ENCODE data around the gene RSPO4. TPM values are rescaled to one million over a fixed set of nuclear protein-coding genes. Genes with fewer than 3 reads are reported as not detected.

The RSPO4 gene
- total and polyA plus RNA-seq, 8 donors: 0.25 TPM; not detected in 7

GRCh38 chr20:991850-992249, 10.3 kb downstream of the RSPO4 start:
- TF ChIP-seq, protein P1, sequence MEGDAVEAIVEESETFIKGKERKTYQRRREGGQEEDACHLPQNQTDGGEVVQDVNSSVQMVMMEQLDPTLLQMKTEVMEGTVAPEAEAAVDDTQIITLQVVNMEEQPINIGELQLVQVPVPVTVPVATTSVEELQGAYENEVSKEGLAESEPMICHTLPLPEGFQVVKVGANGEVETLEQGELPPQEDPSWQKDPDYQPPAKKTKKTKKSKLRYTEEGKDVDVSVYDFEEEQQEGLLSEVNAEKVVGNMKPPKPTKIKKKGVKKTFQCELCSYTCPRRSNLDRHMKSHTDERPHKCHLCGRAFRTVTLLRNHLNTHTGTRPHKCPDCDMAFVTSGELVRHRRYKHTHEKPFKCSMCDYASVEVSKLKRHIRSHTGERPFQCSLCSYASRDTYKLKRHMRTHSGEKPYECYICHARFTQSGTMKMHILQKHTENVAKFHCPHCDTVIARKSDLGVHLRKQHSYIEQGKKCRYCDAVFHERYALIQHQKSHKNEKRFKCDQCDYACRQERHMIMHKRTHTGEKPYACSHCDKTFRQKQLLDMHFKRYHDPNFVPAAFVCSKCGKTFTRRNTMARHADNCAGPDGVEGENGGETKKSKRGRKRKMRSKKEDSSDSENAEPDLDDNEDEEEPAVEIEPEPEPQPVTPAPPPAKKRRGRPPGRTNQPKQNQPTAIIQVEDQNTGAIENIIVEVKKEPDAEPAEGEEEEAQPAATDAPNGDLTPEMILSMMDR (IDR thresholded peaks at IDR 0.05): no peak
- no peak for TF ChIP-seq POLR2AphosphoS5 (IDR thresholded peaks at IDR 0.05)
- no peak for TF ChIP-seq POLR2A (IDR thresholded peaks at IDR 0.05)
- TF ChIP-seq EP300 (IDR thresholded peaks at IDR 0.05): no peak
- intact Hi-C loops (cut with DNase I; ENCODE audit: low total_unique reads): no loop called here
- 64 to 77% (median 75%) methylated on average over 10 of the region's 10 CpGs for WGBS, 5 donors
- H3K27ac ChIP-seq: no peak overlapping the region
- H3K4me1 ChIP-seq: no peaks in the 10 kb centered on the region
- H3K4me3 ChIP-seq: no peak overlapping the region
- no peak for DNase-seq
- no peaks in the 10 kb centered on the region for H3K9me3 ChIP-seq
- peaks cover 0 to 65% (median 18%) of the 10 kb centered on the region in 3 donors for H3K27me3 ChIP-seq
- no peaks in the 10 kb centered on the region for H3K36me3 ChIP-seq

- Histone ChIP-seq H3K27ac (no peak overlapping the region), H3K36me3 (no peaks in the 10 kb centered on the region), H3K9me3 (no peaks in the 10 kb centered on the region), H3K4me3 (no peak overlapping the region), H3K27me3 (peaks cover 0 to 74% (median 18%) of the 10 kb centered on the region in 3 donors), H3K4me1 (no peaks in the 10 kb centered on the region)
- no peak for DNase-seq
- TF ChIP-seq EP300 (IDR thresholded peaks at IDR 0.05) (no peak), POLR2AphosphoS5 (IDR thresholded peaks at IDR 0.05) (no peak), POLR2A (IDR thresholded peaks at IDR 0.05) (no peak)
- TF ChIP-seq, protein P1 (IDR thresholded peaks at IDR 0.05): no peak
- intact Hi-C loops (cut with DNase I; ENCODE audit: low total_unique reads): no loop called here
- 54 to 67% (median 62%) methylated on average over 5 to 6 of the region's 6 CpGs for WGBS, 5 donors
These were observed 11.7 kb downstream of the RSPO4 start for GRCh38 chr20:990293-990959.

DNA sequence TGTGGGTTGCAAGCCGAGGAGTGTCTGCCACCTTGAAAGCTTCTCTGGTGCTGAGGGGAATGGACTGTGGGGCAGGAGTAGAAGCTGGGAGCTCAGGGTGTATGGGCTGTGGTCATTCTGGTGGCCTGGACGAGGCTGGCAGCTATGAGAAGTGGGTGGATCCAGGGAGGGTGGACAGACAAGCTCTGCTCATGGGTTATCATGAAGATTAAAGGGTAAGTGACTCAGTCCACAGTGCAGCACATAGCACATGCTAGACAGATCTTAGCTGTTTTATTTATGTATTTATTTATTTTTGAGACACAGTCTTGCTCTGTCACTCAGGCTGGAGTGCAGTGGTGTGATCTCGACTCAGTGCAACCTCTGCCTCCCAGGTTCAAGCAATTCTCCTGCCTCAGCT, 13.8 kb downstream of the RSPO4 start:
- Histone ChIP-seq H3K27me3 (peaks cover 0 to 81% (median 22%) of the 10 kb centered on the region in 3 donors), H3K27ac (no peak overlapping the region), H3K4me3 (no peak overlapping the region), H3K36me3 (no peaks in the 10 kb centered on the region), H3K4me1 (no peaks in the 10 kb centered on the region), H3K9me3 (no peaks in the 10 kb centered on the region)
- TF ChIP-seq POLR2AphosphoS5 (IDR thresholded peaks at IDR 0.05) (no peak), EP300 (IDR thresholded peaks at IDR 0.05) (no peak), POLR2A (IDR thresholded peaks at IDR 0.05) (no peak)
- TF ChIP-seq, protein P1 (IDR thresholded peaks at IDR 0.05): no peak
- DNase-seq: no peak
- WGBS, 5 donors: 49 to 66% (median 59%) methylated on average over 3 of the region's 3 CpGs
- intact Hi-C loops (cut with DNase I; ENCODE audit: low total_unique reads): no loop called here

DNA sequence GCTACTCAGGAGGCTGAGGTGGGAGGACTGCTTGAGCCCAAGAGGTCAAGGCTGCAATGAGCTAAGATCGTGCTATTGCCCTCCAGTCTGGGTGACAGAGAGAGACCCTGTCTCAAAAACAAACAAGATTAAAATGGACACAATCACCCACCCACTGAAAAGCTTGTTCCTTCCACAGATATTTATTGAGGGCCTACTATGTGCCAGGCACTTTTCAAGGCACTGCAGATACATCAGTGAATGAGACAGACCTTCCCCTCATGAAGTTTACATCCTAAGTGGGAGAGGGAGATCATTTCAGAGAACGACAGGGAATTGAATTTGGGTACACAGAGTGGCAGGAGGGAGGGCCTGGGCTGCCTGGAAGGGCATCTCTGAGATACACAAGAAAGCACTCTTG, 14.4 kb downstream of the RSPO4 start:
- intact Hi-C loops (cut with DNase I; ENCODE audit: low total_unique reads): no loop called here
- WGBS, 5 donors: 55 to 74% (median 63%) methylated on average over 2 of the region's 2 CpGs
- H3K27ac ChIP-seq: no peak overlapping the region
- peaks cover 0 to 81% (median 22%) of the 10 kb centered on the region in 3 donors for H3K27me3 ChIP-seq
- no peaks in the 10 kb centered on the region for H3K36me3 ChIP-seq
- H3K4me3 ChIP-seq: no peak overlapping the region
- H3K9me3 ChIP-seq: no peaks in the 10 kb centered on the region
- DNase-seq: no peak
- H3K4me1 ChIP-seq: no peaks in the 10 kb centered on the region
- TF ChIP-seq POLR2AphosphoS5 (IDR thresholded peaks at IDR 0.05) (no peak), POLR2A (IDR thresholded peaks at IDR 0.05) (no peak), EP300 (IDR thresholded peaks at IDR 0.05) (no peak)
- TF ChIP-seq, protein P1 (IDR thresholded peaks at IDR 0.05): no peak

Data from stomach (tissue), 9 donors.